SK-N-SH (cell line): ENCODE results near the gene TDRD1. TPM values are rescaled to one million over a fixed set of nuclear protein-coding genes. Genes with fewer than 3 reads are reported as not detected.

Experiments used
- CTCF ChIA-PET: fragments of 300-600, 350-600 bp; formaldehyde crosslinking; extraction: SDS; loops from one replicate; lab custom pipeline; 2021; lab: Yijun Ruan, JAX
- POLR2A ChIA-PET: fragments of 350-600 bp; sonication (Branson Sonifier 250); formaldehyde crosslinking; extraction: SDS; loops from one replicate; lab custom pipeline; 2020; ENCODE audit warnings: antibody characterized with exemption, inconsistent platforms; lab: Yijun Ruan, JAX
- DNase-seq: peaks from one replicate; pipeline ENCODE4 v3.0.0; 2012
- H2AFZ ChIP-seq: fragments of 200-600 bp; sonication (generic); 2 replicates; pipeline ENCODE4 v1.8.1; 2016; ENCODE audit warnings: antibody characterized with exemption, mild to moderate bottlenecking, low read depth
- H3F3A ChIP-seq: fragments of 200-600 bp; sonication (generic); replicated peaks from 2 replicates; pipeline ENCODE3; 2016; ENCODE audit warnings: antibody characterized with exemption, mild to moderate bottlenecking; ENCODE audit not compliant: insufficient read depth
- H3K27ac ChIP-seq, 2 experiments: fragments of 200-500 bp in 1 of 2; fragments of 200-600 bp in 1 of 2; sonication (Bioruptor generic) in 1 of 2; sonication (generic), shearing (Covaris generic) in 1 of 2; 2 replicates each; pipeline versions ENCODE4 v1.5.1 to v1.6.1; 2014 to 2016; ENCODE audit warnings: low read depth in 2 of 2, inconsistent platforms in 1 of 2, low read length in 1 of 2, mild to moderate bottlenecking in 1 of 2, mixed read lengths in 1 of 2
- H3K27me3 ChIP-seq: fragments of 200-600 bp; sonication (generic), shearing (Covaris generic); 2 replicates; pipeline ENCODE4 v1.6.1; 2016; ENCODE audit warnings: mixed run types; ENCODE audit not compliant: insufficient read depth
- H3K36me3 ChIP-seq, 2 experiments: fragments of 200-500 bp in 1 of 2; fragments of 200-600 bp in 1 of 2; sonication (Bioruptor generic) in 1 of 2; sonication (generic) in 1 of 2; replicated peaks in 1 of 2; 2 replicates each; pipeline versions ENCODE3 to v1.5.1; 2014 to 2016; ENCODE audit warnings: low read length in 1 of 2, mild to moderate bottlenecking in 1 of 2; ENCODE audit not compliant: insufficient read depth in 2 of 2, control insufficient read depth in 1 of 2
- H3K4me1 ChIP-seq, 2 experiments: fragments of 200-500 bp in 1 of 2; fragments of 200-600 bp in 1 of 2; sonication (Bioruptor generic) in 1 of 2; sonication (generic), shearing (Covaris generic) in 1 of 2; 2 replicates each; pipeline versions ENCODE4 v1.5.1 to v1.6.1; 2014 to 2016; ENCODE audit warnings: low read depth in 1 of 2, low read length in 1 of 2, mixed run types in 1 of 2; ENCODE audit not compliant: insufficient read depth in 2 of 2, control insufficient read depth in 1 of 2
- H3K4me2 ChIP-seq: fragments of 200-600 bp; sonication (generic), shearing (Covaris generic); 2 replicates; pipeline ENCODE4 v1.6.1; 2017; ENCODE audit warnings: mixed run types
- H3K4me3 ChIP-seq, 2 experiments: fragments of 200-500 bp in 1 of 2; fragments of 200-600 bp in 1 of 2; sonication (Bioruptor generic) in 1 of 2; sonication (generic), shearing (Covaris generic) in 1 of 2; 2 replicates each; pipeline versions ENCODE4 v1.5.1 to v1.8.1; 2014 to 2016; ENCODE audit warnings: low read depth in 2 of 2, inconsistent platforms in 1 of 2, low read length in 1 of 2, mild to moderate bottlenecking in 1 of 2, mixed read lengths in 1 of 2, moderate library complexity in 1 of 2
- H3K79me2 ChIP-seq: fragments of 200-600 bp; sonication (generic); 2 replicates; pipeline ENCODE4 v1.8.1; 2017; ENCODE audit warnings: mild to moderate bottlenecking; ENCODE audit not compliant: insufficient read depth
- H3K9ac ChIP-seq: fragments of 200-600 bp; sonication (generic); 2 replicates; pipeline ENCODE4 v1.6.1; 2017; ENCODE audit warnings: mixed run types
- H3K9me2 ChIP-seq: fragments of 200-600 bp; sonication (generic); 2 replicates; pipeline ENCODE4 v1.6.1; 2017; ENCODE audit warnings: mixed run types
- H3K9me3 ChIP-seq: fragments of 200-600 bp; sonication (generic); 2 replicates; pipeline ENCODE4 v1.6.1; 2017; ENCODE audit warnings: mixed run types, mild to moderate bottlenecking, moderate library complexity
- H4K20me1 ChIP-seq: fragments of 200-600 bp; sonication (generic); 2 replicates; pipeline ENCODE4 v1.6.1; 2017; ENCODE audit warnings: mild to moderate bottlenecking, mixed run types; ENCODE audit not compliant: insufficient read depth
- EP300 ChIP-seq, 2 experiments: IDR thresholded peaks; 2 replicates each; pipeline versions ENCODE4 v1.4.0 to v1.6.1; 2012; ENCODE audit warnings: borderline replicate concordance in 1 of 2, low read depth in 1 of 2, low read length in 1 of 2
- EZH2phosphoT487 ChIP-seq: fragments of 200-600 bp; sonication (generic); IDR thresholded peaks from 2 replicates; pipeline ENCODE4 v1.6.1; 2017; ENCODE audit warnings: low read depth, mixed run types, mild to moderate bottlenecking, antibody characterized with exemption, moderate library complexity, borderline replicate concordance
- FOSL2 ChIP-seq: IDR thresholded peaks from 2 replicates; pipeline ENCODE4 v1.4.0; 2012; ENCODE audit warnings: low read depth, mild to moderate bottlenecking, moderate library complexity, borderline replicate concordance
- FOXJ3 ChIP-seq: sonication (generic); formaldehyde crosslinking; IDR thresholded peaks from 2 replicates; pipeline ENCODE4 v1.5.1; 2020; ENCODE audit warnings: mild to moderate bottlenecking, missing genetic modification reagents
- JUND ChIP-seq: IDR thresholded peaks from 2 replicates; pipeline ENCODE4 v1.4.0; 2012
- MEF2A ChIP-seq: IDR thresholded peaks from 2 replicates; pipeline ENCODE4 v1.4.0; 2012; ENCODE audit warnings: low read depth, borderline replicate concordance
- MXI1 ChIP-seq: IDR thresholded peaks from 2 replicates; pipeline ENCODE4 v1.6.1; 2012; ENCODE audit warnings: mild to moderate bottlenecking, low read depth, low read length, improper control_type of control experiment
- NFIC ChIP-seq: IDR thresholded peaks from 2 replicates; pipeline ENCODE4 v1.4.0; 2012; ENCODE audit warnings: borderline replicate concordance
- NRF1 ChIP-seq: IDR thresholded peaks from 2 replicates; pipeline ENCODE4 v1.6.1; 2012; ENCODE audit warnings: low read depth, mild to moderate bottlenecking, low read length
- POLR2AphosphoS5 ChIP-seq: IDR thresholded peaks from 2 replicates; pipeline ENCODE4 v1.6.1; 2012; ENCODE audit warnings: low read depth, low read length
- RFX5 ChIP-seq: IDR thresholded peaks from 2 replicates; pipeline ENCODE4 v1.6.1; 2012; ENCODE audit warnings: mild to moderate bottlenecking, improper control_type of control experiment, low read length
- TAF1 ChIP-seq: IDR thresholded peaks from 2 replicates; pipeline ENCODE4 v1.6.1; 2012; ENCODE audit warnings: low read depth, mild to moderate bottlenecking, low read length, moderate library complexity, borderline replicate concordance
- TCF12 ChIP-seq: IDR thresholded peaks from 2 replicates; pipeline ENCODE4 v1.4.0; 2012
- YY1 ChIP-seq: IDR thresholded peaks from 2 replicates; pipeline ENCODE4 v1.4.0; 2012; ENCODE audit warnings: low read depth, mild to moderate bottlenecking
- WGBS: methylation state at CpG from one replicate; pipeline ENCODE4 v1.1.6; 2017; ENCODE audit warnings: low lambda C conversion rate; 5-methylcytosine and 5-hydroxymethylcytosine counted together
- polyA plus RNA-seq, 3 experiments: library from polyadenylated mRNA; depleted of rRNA; stranded (reverse); fragments of >200 nt; gene quantifications; 2 replicates each; pipeline ENCODE4 v1.2.3, GENCODE V29; 2012
- TF ChIP-seq, protein P1 (sequence below): fragments of 200-600 bp; sonication (generic); IDR thresholded peaks from 2 replicates; pipeline ENCODE4 v1.6.1; 2017; ENCODE audit warnings: antibody characterized with exemption, mild to moderate bottlenecking, moderate library complexity
- TF ChIP-seq, protein P2 (sequence below): IDR thresholded peaks from 2 replicates; pipeline ENCODE4 v1.6.1; 2012; ENCODE audit warnings: mild to moderate bottlenecking, low read depth, low read length, moderate library complexity
- TF ChIP-seq, protein P3 (sequence below): fragments of 150-350 bp; IDR thresholded peaks from 2 replicates; pipeline ENCODE4 v1.6.1; 2017; ENCODE audit warnings: antibody characterized with exemption, low read length, low read depth, borderline replicate concordance
- TF ChIP-seq, protein P4 (sequence below): IDR thresholded peaks from 2 replicates; pipeline ENCODE4; 2012

Gene TDRD1
- polyA plus RNA-seq, 1 of the 3 experiments (the other 2 are of a cell fraction), result not detected

DNA sequence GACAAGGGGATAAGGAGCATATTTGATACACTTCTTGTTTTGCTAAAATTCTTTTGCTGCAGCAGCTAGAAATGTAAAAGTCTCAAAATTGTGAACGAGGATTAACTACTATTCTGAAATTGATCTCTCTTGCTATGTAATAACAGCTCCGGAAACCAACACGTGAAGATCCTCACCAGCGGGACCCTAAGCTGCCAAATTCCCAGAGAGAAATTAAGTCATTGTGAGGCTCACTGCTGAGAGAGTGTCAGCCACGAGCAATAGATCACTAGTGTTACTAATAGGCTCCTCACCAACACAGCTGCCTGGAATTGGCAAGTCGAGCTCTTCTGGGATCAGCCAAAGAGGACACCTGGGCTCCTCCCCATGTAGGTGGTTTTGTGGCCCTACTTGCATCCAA, 54.3 kb downstream of the TDRD1 start:
- no peaks in the 10 kb centered on the region for H3K79me2 ChIP-seq
- no peak overlapping the region for H3K4me3 ChIP-seq
- H3K27me3 ChIP-seq, result no peaks in the 10 kb centered on the region
- no peaks in the 10 kb centered on the region; a peak in 1 of 4 replicates for H3K4me1 ChIP-seq
- ChIA-PET CTCF (interaction anchor here (0.9 kb wide), 1 partner anchor 11 kb away, joined by 3 read pairs; no protein-coding TSS in a partner anchor), POLR2A (no interaction called here)
- DNase-seq, result no peak
- H2AFZ ChIP-seq, result no peak overlapping the region
- no peaks in the 10 kb centered on the region for H3K9me3 ChIP-seq
- no peak overlapping the region for H3K27ac ChIP-seq
- no peaks in the 10 kb centered on the region for H4K20me1 ChIP-seq
- H3K9me2 ChIP-seq, result no peaks in the 10 kb centered on the region
- TF ChIP-seq MXI1 (no peak), FOSL2 (no peak), EP300 (IDR thresholded peaks at IDR 0.05; ENCODE audit: borderline replicate concordance in 1 of 2, low read depth in 1 of 2, low read length in 1 of 2) (no peak), JUND (no peak), TCF12 (no peak), RFX5 (no peak), NRF1 (no peak), TAF1 (no peak), NFIC (no peak), MEF2A (no peak), POLR2AphosphoS5 (no peak), YY1 (no peak), EZH2phosphoT487 (no peak), FOXJ3 (CRISPR knock-in tag) (no peak)
- TF ChIP-seq, protein P1, sequence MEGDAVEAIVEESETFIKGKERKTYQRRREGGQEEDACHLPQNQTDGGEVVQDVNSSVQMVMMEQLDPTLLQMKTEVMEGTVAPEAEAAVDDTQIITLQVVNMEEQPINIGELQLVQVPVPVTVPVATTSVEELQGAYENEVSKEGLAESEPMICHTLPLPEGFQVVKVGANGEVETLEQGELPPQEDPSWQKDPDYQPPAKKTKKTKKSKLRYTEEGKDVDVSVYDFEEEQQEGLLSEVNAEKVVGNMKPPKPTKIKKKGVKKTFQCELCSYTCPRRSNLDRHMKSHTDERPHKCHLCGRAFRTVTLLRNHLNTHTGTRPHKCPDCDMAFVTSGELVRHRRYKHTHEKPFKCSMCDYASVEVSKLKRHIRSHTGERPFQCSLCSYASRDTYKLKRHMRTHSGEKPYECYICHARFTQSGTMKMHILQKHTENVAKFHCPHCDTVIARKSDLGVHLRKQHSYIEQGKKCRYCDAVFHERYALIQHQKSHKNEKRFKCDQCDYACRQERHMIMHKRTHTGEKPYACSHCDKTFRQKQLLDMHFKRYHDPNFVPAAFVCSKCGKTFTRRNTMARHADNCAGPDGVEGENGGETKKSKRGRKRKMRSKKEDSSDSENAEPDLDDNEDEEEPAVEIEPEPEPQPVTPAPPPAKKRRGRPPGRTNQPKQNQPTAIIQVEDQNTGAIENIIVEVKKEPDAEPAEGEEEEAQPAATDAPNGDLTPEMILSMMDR, result no peak
- TF ChIP-seq, protein P2, sequence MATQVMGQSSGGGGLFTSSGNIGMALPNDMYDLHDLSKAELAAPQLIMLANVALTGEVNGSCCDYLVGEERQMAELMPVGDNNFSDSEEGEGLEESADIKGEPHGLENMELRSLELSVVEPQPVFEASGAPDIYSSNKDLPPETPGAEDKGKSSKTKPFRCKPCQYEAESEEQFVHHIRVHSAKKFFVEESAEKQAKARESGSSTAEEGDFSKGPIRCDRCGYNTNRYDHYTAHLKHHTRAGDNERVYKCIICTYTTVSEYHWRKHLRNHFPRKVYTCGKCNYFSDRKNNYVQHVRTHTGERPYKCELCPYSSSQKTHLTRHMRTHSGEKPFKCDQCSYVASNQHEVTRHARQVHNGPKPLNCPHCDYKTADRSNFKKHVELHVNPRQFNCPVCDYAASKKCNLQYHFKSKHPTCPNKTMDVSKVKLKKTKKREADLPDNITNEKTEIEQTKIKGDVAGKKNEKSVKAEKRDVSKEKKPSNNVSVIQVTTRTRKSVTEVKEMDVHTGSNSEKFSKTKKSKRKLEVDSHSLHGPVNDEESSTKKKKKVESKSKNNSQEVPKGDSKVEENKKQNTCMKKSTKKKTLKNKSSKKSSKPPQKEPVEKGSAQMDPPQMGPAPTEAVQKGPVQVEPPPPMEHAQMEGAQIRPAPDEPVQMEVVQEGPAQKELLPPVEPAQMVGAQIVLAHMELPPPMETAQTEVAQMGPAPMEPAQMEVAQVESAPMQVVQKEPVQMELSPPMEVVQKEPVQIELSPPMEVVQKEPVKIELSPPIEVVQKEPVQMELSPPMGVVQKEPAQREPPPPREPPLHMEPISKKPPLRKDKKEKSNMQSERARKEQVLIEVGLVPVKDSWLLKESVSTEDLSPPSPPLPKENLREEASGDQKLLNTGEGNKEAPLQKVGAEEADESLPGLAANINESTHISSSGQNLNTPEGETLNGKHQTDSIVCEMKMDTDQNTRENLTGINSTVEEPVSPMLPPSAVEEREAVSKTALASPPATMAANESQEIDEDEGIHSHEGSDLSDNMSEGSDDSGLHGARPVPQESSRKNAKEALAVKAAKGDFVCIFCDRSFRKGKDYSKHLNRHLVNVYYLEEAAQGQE, result no peak
- TF ChIP-seq, protein P3, sequence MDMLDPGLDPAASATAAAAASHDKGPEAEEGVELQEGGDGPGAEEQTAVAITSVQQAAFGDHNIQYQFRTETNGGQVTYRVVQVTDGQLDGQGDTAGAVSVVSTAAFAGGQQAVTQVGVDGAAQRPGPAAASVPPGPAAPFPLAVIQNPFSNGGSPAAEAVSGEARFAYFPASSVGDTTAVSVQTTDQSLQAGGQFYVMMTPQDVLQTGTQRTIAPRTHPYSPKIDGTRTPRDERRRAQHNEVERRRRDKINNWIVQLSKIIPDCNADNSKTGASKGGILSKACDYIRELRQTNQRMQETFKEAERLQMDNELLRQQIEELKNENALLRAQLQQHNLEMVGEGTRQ, result no peak
- TF ChIP-seq, protein P4, sequence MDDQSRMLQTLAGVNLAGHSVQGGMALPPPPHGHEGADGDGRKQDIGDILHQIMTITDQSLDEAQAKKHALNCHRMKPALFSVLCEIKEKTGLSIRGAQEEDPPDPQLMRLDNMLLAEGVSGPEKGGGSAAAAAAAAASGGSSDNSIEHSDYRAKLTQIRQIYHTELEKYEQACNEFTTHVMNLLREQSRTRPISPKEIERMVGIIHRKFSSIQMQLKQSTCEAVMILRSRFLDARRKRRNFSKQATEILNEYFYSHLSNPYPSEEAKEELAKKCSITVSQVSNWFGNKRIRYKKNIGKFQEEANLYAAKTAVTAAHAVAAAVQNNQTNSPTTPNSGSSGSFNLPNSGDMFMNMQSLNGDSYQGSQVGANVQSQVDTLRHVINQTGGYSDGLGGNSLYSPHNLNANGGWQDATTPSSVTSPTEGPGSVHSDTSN, result no peak
- no peaks in the 10 kb centered on the region for H3K36me3 ChIP-seq
- no peak overlapping the region for H3K9ac ChIP-seq
- no peak overlapping the region for H3K4me2 ChIP-seq
- WGBS, result 53% methylated on average over 6 of the region's 6 CpGs
- no peaks in the 10 kb centered on the region for H3F3A ChIP-seq
